ENCODE measurements around the gene CBX6.
"Not testable (repeated sequence)": the region's sequence is repeated elsewhere in the genome, so short reads cannot be mapped to it uniquely, and the experiment has no call there.

Gene CBX6

GRCh38 chr22:38859581-38860282, 12.3 kb downstream of the CBX6 start:
- DNase-seq: no peak

GRCh38 chr22:38858492-38858891, 13.5 kb downstream of the CBX6 start:
- DNase-seq: no peak

- not testable (repeated sequence) for DNase-seq
Observed at GRCh38 chr22:38854476-38854875, 17.5 kb downstream of the CBX6 start.

- not testable (repeated sequence) for DNase-seq
Observed at GRCh38 chr22:38853883-38854282, 18.1 kb downstream of the CBX6 start.

GRCh38 chr22:38853196-38853651, 18.8 kb downstream of the CBX6 start:
- DNase-seq: no peak

GRCh38 chr22:38852522-38852921, 19.5 kb downstream of the CBX6 start:
- no peak for DNase-seq

- DNase-seq: peak; percentile 81
Observed at GRCh38 chr22:38850941-38851849, 20.8 kb downstream of the CBX6 start.

- DNase-seq: no peak
Observed at GRCh38 chr22:38850399-38850798, 21.6 kb downstream of the CBX6 start.

- no peak for DNase-seq
Observed at GRCh38 chr22:38849811-38850210, 22.2 kb downstream of the CBX6 start.

GRCh38 chr22:38846412-38846811, 25.6 kb downstream of the CBX6 start:
- no peak for DNase-seq

GRCh38 chr22:38845004-38845740, 26.8 kb downstream of the CBX6 start:
- no peak for DNase-seq

- DNase-seq: no peak
Observed at GRCh38 chr22:38844315-38845003, 27.6 kb downstream of the CBX6 start.

- DNase-seq: no peak
Observed at GRCh38 chr22:38843657-38844314, 28.2 kb downstream of the CBX6 start, which contains the start of gene NPTXR. NPTXR (minus strand) TSS chr22:38844028.

- peak; percentile 80 for DNase-seq
Observed at GRCh38 chr22:38843201-38843656, 28.8 kb downstream of the CBX6 start.

- no peak for DNase-seq
Observed at GRCh38 chr22:38842512-38843200, 29.4 kb downstream of the CBX6 start.

- no peak for DNase-seq
Observed at GRCh38 chr22:38841635-38842034, 30.4 kb downstream of the CBX6 start.

GRCh38 chr22:38841211-38841610, 30.8 kb downstream of the CBX6 start:
- no peak for DNase-seq

GRCh38 chr22:38840129-38840528, 31.9 kb downstream of the CBX6 start:
- DNase-seq: no peak

GRCh38 chr22:38839686-38840085, 32.3 kb downstream of the CBX6 start:
- no peak for DNase-seq

- no peak for DNase-seq
Observed at GRCh38 chr22:38837414-38837928, 34.5 kb downstream of the CBX6 start.

- DNase-seq: peak; percentile 70
Observed at GRCh38 chr22:38835888-38836301, 36.1 kb downstream of the CBX6 start.

Data from EL (cell line).